ENCODE results near the gene PDS5A. TPM values are rescaled to one million over a fixed set of nuclear protein-coding genes. Genes with fewer than 3 reads are reported as not detected.
"Not testable (repeated sequence)": the region's sequence is repeated elsewhere in the genome, so short reads cannot be mapped to it uniquely, and the experiment has no call there.

PDS5A gene
- total and polyA plus RNA-seq, 2 of the 13 experiments (the other 11 are each of a cell fraction or from before 2014, with no cell fraction given), result 31.8 to 57.0 TPM

DNA sequence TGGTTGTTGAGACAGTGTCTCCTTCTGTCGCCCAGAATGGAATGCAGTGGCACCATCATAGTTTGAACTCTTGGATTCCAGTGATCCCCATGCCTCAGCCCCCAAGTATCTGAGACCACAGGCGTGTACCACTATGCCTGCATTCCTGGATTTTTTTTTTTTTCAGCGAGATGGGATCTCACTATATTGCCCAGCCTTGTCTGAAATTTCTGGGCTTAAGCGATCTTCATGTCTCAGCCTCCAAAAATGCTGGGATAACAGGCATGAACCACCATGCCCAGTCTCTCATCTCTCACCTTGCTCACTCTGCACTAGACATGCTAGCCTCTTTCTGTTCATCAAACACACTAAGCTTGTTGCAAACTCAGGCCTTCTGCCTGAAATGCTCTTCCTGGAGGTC, 175.7 kb downstream of the PDS5A start:
- peaks cover 21% of the 10 kb centered on the region for H3K4me1 ChIP-seq (ENCODE audit: insufficient read depth, low read length)
- H3K36me3 ChIP-seq (replicated peaks in 1 of 2; ENCODE audit: control insufficient read depth in 1 of 2, insufficient read depth in 2 of 2, low read length in 2 of 2), result no peaks in the 10 kb centered on the region
- TF ChIP-seq ZNF121 (CRISPR knock-in tag; IDR thresholded peaks at IDR 0.05) (peak; percentile 89), ZNF337 (CRISPR knock-in tag; IDR thresholded peaks at IDR 0.05; ENCODE audit: borderline replicate concordance, low read depth) (no peak), ZNF180 (CRISPR knock-in tag; IDR thresholded peaks at IDR 0.05; ENCODE audit: borderline replicate concordance, low read depth) (no peak)
- TF ChIP-seq, protein P1, sequence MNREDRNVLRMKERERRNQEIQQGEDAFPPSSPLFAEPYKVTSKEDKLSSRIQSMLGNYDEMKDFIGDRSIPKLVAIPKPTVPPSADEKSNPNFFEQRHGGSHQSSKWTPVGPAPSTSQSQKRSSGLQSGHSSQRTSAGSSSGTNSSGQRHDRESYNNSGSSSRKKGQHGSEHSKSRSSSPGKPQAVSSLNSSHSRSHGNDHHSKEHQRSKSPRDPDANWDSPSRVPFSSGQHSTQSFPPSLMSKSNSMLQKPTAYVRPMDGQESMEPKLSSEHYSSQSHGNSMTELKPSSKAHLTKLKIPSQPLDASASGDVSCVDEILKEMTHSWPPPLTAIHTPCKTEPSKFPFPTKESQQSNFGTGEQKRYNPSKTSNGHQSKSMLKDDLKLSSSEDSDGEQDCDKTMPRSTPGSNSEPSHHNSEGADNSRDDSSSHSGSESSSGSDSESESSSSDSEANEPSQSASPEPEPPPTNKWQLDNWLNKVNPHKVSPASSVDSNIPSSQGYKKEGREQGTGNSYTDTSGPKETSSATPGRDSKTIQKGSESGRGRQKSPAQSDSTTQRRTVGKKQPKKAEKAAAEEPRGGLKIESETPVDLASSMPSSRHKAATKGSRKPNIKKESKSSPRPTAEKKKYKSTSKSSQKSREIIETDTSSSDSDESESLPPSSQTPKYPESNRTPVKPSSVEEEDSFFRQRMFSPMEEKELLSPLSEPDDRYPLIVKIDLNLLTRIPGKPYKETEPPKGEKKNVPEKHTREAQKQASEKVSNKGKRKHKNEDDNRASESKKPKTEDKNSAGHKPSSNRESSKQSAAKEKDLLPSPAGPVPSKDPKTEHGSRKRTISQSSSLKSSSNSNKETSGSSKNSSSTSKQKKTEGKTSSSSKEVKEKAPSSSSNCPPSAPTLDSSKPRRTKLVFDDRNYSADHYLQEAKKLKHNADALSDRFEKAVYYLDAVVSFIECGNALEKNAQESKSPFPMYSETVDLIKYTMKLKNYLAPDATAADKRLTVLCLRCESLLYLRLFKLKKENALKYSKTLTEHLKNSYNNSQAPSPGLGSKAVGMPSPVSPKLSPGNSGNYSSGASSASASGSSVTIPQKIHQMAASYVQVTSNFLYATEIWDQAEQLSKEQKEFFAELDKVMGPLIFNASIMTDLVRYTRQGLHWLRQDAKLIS (CRISPR knock-in tag; IDR thresholded peaks at IDR 0.05), result no peak
- H3K4me2 ChIP-seq (ENCODE audit: low read depth, low read length), result no peak overlapping the region
- ChIA-PET CTCF (ENCODE audit: low intra/inter-chr PET ratio, low total read pairs) (no interaction called here), POLR2A (no interaction called here)
- peak; percentile 30 for DNase-seq (ENCODE audit: low spot score)
- 10% methylated on average over 4 of the region's 4 CpGs for WGBS (ENCODE audit: low lambda C conversion rate)
- H3K4me3 ChIP-seq (replicated peaks in 1 of 3; ENCODE audit: insufficient read depth in 1 of 3, low read depth in 2 of 3, low read length in 3 of 3), result no peak overlapping the region
- no peaks in the 10 kb centered on the region for H3K27me3 ChIP-seq (ENCODE audit: control insufficient read depth in 1 of 2, insufficient read depth in 2 of 2, low read length in 2 of 2)
- in situ Hi-C loops (cut with HindIII; ENCODE audit: extremely low pct_ligation_motif_present, low pct_unique_long_range_greater_than_20kb) (no loop called here), intact Hi-C loops (cut with micrococcal nuclease; ENCODE audit: unreplicated experiment) (no loop called here)
- no peaks in the 10 kb centered on the region for H3K9me3 ChIP-seq (ENCODE audit: low read length)
- no peak for FAIRE-seq
- no peak overlapping the region for H2AFZ ChIP-seq (ENCODE audit: low read length)
- ATAC-seq, result peak; percentile 34; the same call in 2 of the 3 replicates
- no peaks in the 10 kb centered on the region for H3K79me2 ChIP-seq (ENCODE audit: insufficient read depth, low read length)
- no peaks in the 10 kb centered on the region for H4K20me1 ChIP-seq (ENCODE audit: insufficient read depth, low read length)
- no peak overlapping the region for H3K9ac ChIP-seq (ENCODE audit: insufficient read depth, low read depth, low read length)
- no peak overlapping the region for H3K27ac ChIP-seq (ENCODE audit: extremely low read length, insufficient read depth, low read length)
- BruUV-seq (replicated peaks), result no TSS peak

DNA sequence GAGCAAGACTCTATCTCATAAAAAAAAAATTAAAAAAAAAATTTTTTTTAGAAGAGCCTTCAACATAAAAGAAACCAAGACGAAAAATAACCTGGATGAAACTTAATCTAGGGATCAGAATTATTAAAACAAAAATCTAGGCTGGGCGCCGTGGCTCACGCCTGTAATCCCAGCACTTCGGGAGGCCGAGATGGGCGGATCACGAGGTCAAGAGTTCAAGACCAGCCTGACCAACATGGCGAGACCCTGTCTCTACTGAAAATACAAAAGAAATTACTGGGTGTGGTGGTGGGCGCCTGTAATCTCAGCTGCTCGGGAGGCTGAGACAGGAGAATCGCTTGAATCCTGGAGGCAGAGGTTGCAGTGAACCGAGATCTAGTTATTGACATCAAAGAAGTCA, 184.7 kb downstream of the PDS5A start:
- in situ Hi-C loops (cut with HindIII; ENCODE audit: extremely low pct_ligation_motif_present, low pct_unique_long_range_greater_than_20kb); FAIRE-seq; H3K27ac ChIP-seq (ENCODE audit: extremely low read length, insufficient read depth, low read length): not testable (repeated sequence)

More for the DNA sequence above, 184.7 kb downstream of the PDS5A start:
- WGBS (ENCODE audit: low lambda C conversion rate), result 70% methylated on average over 13 of the region's 13 CpGs
- H2AFZ ChIP-seq (ENCODE audit: low read length); H3K9me3 ChIP-seq (ENCODE audit: low read length); H3K4me1 ChIP-seq (ENCODE audit: insufficient read depth, low read length); H3K27me3 ChIP-seq (ENCODE audit: control insufficient read depth in 1 of 2, insufficient read depth in 2 of 2, low read length in 2 of 2); ATAC-seq; H3K4me3 ChIP-seq (replicated peaks in 1 of 3; ENCODE audit: insufficient read depth in 1 of 3, low read depth in 2 of 3, low read length in 3 of 3); H3K9ac ChIP-seq (ENCODE audit: insufficient read depth, low read depth, low read length); H3K4me2 ChIP-seq (ENCODE audit: low read depth, low read length); POLR2A ChIA-PET; H3K79me2 ChIP-seq (ENCODE audit: insufficient read depth, low read length); DNase-seq (ENCODE audit: low spot score); H4K20me1 ChIP-seq (ENCODE audit: insufficient read depth, low read length); BruUV-seq (replicated peaks); H3K36me3 ChIP-seq (replicated peaks in 1 of 2; ENCODE audit: control insufficient read depth in 1 of 2, insufficient read depth in 2 of 2, low read length in 2 of 2); intact Hi-C loops (cut with micrococcal nuclease; ENCODE audit: unreplicated experiment); CTCF ChIA-PET (ENCODE audit: low intra/inter-chr PET ratio, low total read pairs): not testable (repeated sequence)

All from HepG2 (cell line).